GM18499 (cell line): ENCODE measurements around the gene PLEKHM2.
"Not testable (repeated sequence)": the region's sequence is repeated elsewhere in the genome, so short reads cannot be mapped to it uniquely, and the experiment has no call there.

ENCODE experiments used
- ATAC-seq: cut with Tn5 transposase; IDR thresholded peaks from one replicate; pipeline ENCODE4 v1.9.1; 2021; ENCODE audit warnings: moderate number of reproducible peaks; ENCODE audit not compliant: insufficient read depth, unreplicated experiment

The PLEKHM2 gene

GRCh38 chr1:15676010-15676409 lies 8.1 kb upstream of the PLEKHM2 start:
- ATAC-seq = no peak

- no peak for ATAC-seq
Measured at GRCh38 chr1:15676688-15677661, 7.1 kb upstream of the PLEKHM2 start.

- no peak for ATAC-seq
Measured at GRCh38 chr1:15678578-15678977, 5.5 kb upstream of the PLEKHM2 start.

GRCh38 chr1:15680131-15680530 lies 4.0 kb upstream of the PLEKHM2 start:
- no peak for ATAC-seq

- no peak for ATAC-seq
Measured at GRCh38 chr1:15680561-15681348, 3.4 kb upstream of the PLEKHM2 start.

- no peak for ATAC-seq
Measured at GRCh38 chr1:15681349-15682292, 2.5 kb upstream of the PLEKHM2 start.

GRCh38 chr1:15682936-15683341 lies 1.2 kb upstream of the PLEKHM2 start:
- no peak for ATAC-seq

- ATAC-seq = no peak
Measured at GRCh38 chr1:15683345-15684039, 628 bp upstream of the PLEKHM2 start.

GRCh38 chr1:15684468-15685291 lies 560 bp downstream of the PLEKHM2 start:
- ATAC-seq = no peak

- ATAC-seq = no peak
Measured at GRCh38 chr1:15685820-15686219, 1.7 kb downstream of the PLEKHM2 start.

GRCh38 chr1:15687446-15687845 lies 3.3 kb downstream of the PLEKHM2 start:
- no peak for ATAC-seq

- no peak for ATAC-seq
Measured at GRCh38 chr1:15690317-15690716, 6.2 kb downstream of the PLEKHM2 start.

- ATAC-seq = no peak
Measured at GRCh38 chr1:15691434-15692032, 7.4 kb downstream of the PLEKHM2 start.

- ATAC-seq = no peak
Measured at GRCh38 chr1:15692121-15692682, 8.1 kb downstream of the PLEKHM2 start.

- ATAC-seq = no peak
Measured at GRCh38 chr1:15693371-15693770, 9.3 kb downstream of the PLEKHM2 start.

GRCh38 chr1:15696956-15697521 lies 12.9 kb downstream of the PLEKHM2 start:
- peak; percentile 80 for ATAC-seq

- ATAC-seq = no peak
Measured at GRCh38 chr1:15698201-15698600, 14.1 kb downstream of the PLEKHM2 start.

- ATAC-seq = not testable (repeated sequence)
Measured at GRCh38 chr1:15699321-15699720, 15.2 kb downstream of the PLEKHM2 start.
